ENCODE measurements around the gene DYNLL1.
"Not testable (repeated sequence)": the region's sequence is repeated elsewhere in the genome, so short reads cannot be mapped to it uniquely, and the experiment has no call there.

The DYNLL1 gene

GRCh38 chr12:120495731-120496412, at the start of gene DYNLL1:
TSS of gene DYNLL1 (plus strand) at chr12:120496113. CDS start at chr12:120496422, 309 bp downstream.
- H3K4me3 ChIP-seq (ENCODE audit: low read depth, low read length), result peak within 1 kb of the TSS; percentile 56

- H3K4me3 ChIP-seq (ENCODE audit: low read depth, low read length), result peak overlapping the region; percentile 99
These were observed 49.1 kb upstream of the DYNLL1 start for GRCh38 chr12:120446844-120447178.

GRCh38 chr12:120447992-120448391, 47.9 kb upstream of the DYNLL1 start:
- H3K4me3 ChIP-seq (ENCODE audit: low read depth, low read length), result no peak overlapping the region

GRCh38 chr12:120452524-120452923, 43.4 kb upstream of the DYNLL1 start:
- H3K4me3 ChIP-seq (ENCODE audit: low read depth, low read length), result not testable (repeated sequence)

- H3K4me3 ChIP-seq (ENCODE audit: low read depth, low read length), result no peak overlapping the region
These were observed 42.7 kb upstream of the DYNLL1 start for GRCh38 chr12:120453060-120453750.

- no peak overlapping the region for H3K4me3 ChIP-seq (ENCODE audit: low read depth, low read length)
These were observed 41.9 kb upstream of the DYNLL1 start for GRCh38 chr12:120453977-120454376.

- no peak overlapping the region for H3K4me3 ChIP-seq (ENCODE audit: low read depth, low read length)
These were observed 40.6 kb upstream of the DYNLL1 start for GRCh38 chr12:120455302-120455701.

GRCh38 chr12:120457133-120457532, 38.8 kb upstream of the DYNLL1 start:
- no peak overlapping the region for H3K4me3 ChIP-seq (ENCODE audit: low read depth, low read length)

GRCh38 chr12:120460157-120460556, 35.8 kb upstream of the DYNLL1 start:
- no peak overlapping the region for H3K4me3 ChIP-seq (ENCODE audit: low read depth, low read length)

- no peak overlapping the region for H3K4me3 ChIP-seq (ENCODE audit: low read depth, low read length)
These were observed 33.7 kb upstream of the DYNLL1 start for GRCh38 chr12:120462099-120462640.

- no peak overlapping the region for H3K4me3 ChIP-seq (ENCODE audit: low read depth, low read length)
These were observed 32.2 kb upstream of the DYNLL1 start for GRCh38 chr12:120463712-120464111.

GRCh38 chr12:120465756-120466155, 30.2 kb upstream of the DYNLL1 start:
- no peak overlapping the region for H3K4me3 ChIP-seq (ENCODE audit: low read depth, low read length)

GRCh38 chr12:120466560-120467315, 29.2 kb upstream of the DYNLL1 start:
- no peak overlapping the region for H3K4me3 ChIP-seq (ENCODE audit: low read depth, low read length)

- H3K4me3 ChIP-seq (ENCODE audit: low read depth, low read length), result no peak overlapping the region
These were observed 28.5 kb upstream of the DYNLL1 start for GRCh38 chr12:120467439-120467838.

GRCh38 chr12:120468325-120468820, 27.5 kb upstream of the DYNLL1 start:
- H3K4me3 ChIP-seq (ENCODE audit: low read depth, low read length), result peak overlapping the region; percentile 94

GRCh38 chr12:120468821-120469449, 27.0 kb upstream of the DYNLL1 start:
- peak overlapping the region; percentile 94 for H3K4me3 ChIP-seq (ENCODE audit: low read depth, low read length)

GRCh38 chr12:120469450-120470149, 26.3 kb upstream of the DYNLL1 start, which contains the start of gene SRSF9:
TSS of gene SRSF9 (minus strand) at chr12:120469748. CDS start at chr12:120469609, 139 bp downstream.
- peak within 1 kb of the TSS; percentile 94 for H3K4me3 ChIP-seq (ENCODE audit: low read depth, low read length)

- peak overlapping the region; percentile 94 for H3K4me3 ChIP-seq (ENCODE audit: low read depth, low read length)
These were observed 25.6 kb upstream of the DYNLL1 start for GRCh38 chr12:120470150-120470784.

GRCh38 chr12:120472521-120472920, 23.4 kb upstream of the DYNLL1 start:
- H3K4me3 ChIP-seq (ENCODE audit: low read depth, low read length), result no peak overlapping the region
